WERI-Rb-1 (cell line): Measurements from ENCODE around the gene PRSS8.
"Not testable (repeated sequence)": the region's sequence is repeated elsewhere in the genome, so short reads cannot be mapped to it uniquely, and the experiment has no call there.

Experiments used
- DNase-seq: peaks from one replicate; pipeline ENCODE4 v3.0.0-alpha.2; 2020
- H3K27ac ChIP-seq: fragments of 250-450 bp; sonication (Bioruptor Pico); 2 replicates; pipeline ENCODE4 v1.5.1; 2020; ENCODE audit warnings: mild to moderate bottlenecking, moderate library complexity
- H3K27me3 ChIP-seq: fragments of 250-450 bp; sonication (Bioruptor Pico); 2 replicates; pipeline ENCODE4 v1.5.1; 2021; ENCODE audit warnings: mild to moderate bottlenecking, low read depth, moderate library complexity; ENCODE audit not compliant: insufficient read depth, severe bottlenecking
- H3K36me3 ChIP-seq: fragments of 250-450 bp; sonication (Bioruptor Pico); 2 replicates; pipeline ENCODE4 v1.5.1; 2020; ENCODE audit warnings: mild to moderate bottlenecking, moderate library complexity
- H3K4me3 ChIP-seq: 2 replicates; pipeline ENCODE4 v1.5.1; 2011; ENCODE audit warnings: low read depth, mild to moderate bottlenecking, control low read depth, low read length
- H3K9me3 ChIP-seq: fragments of 250-450 bp; sonication (Bioruptor Pico); 2 replicates; pipeline ENCODE4 v1.5.1; 2021; ENCODE audit warnings: mild to moderate bottlenecking, moderate library complexity; ENCODE audit not compliant: severe bottlenecking
- CTCF ChIP-seq: IDR thresholded peaks from 2 replicates; pipeline ENCODE4 v1.5.1; 2011; ENCODE audit warnings: low read depth, mild to moderate bottlenecking, control low read depth, inconsistent platforms, low read length

PRSS8 gene

GRCh38 chr16:31148281-31148728, 12.8 kb upstream of the PRSS8 start:
- DNase-seq: no peak
- Histone ChIP-seq H3K4me3 (no peak overlapping the region), H3K27ac (no peak overlapping the region), H3K36me3 (no peaks in the 10 kb centered on the region), H3K9me3 (no peaks in the 10 kb centered on the region), H3K27me3 (no peaks in the 10 kb centered on the region)
- TF ChIP-seq CTCF: no peak

- no peak overlapping the region for H3K27ac ChIP-seq
- no peaks in the 10 kb centered on the region for H3K27me3 ChIP-seq
- no peak for DNase-seq
- H3K36me3 ChIP-seq: no peaks in the 10 kb centered on the region
- no peak for TF ChIP-seq CTCF
- H3K9me3 ChIP-seq: no peaks in the 10 kb centered on the region
- H3K4me3 ChIP-seq: no peak overlapping the region
Measured at GRCh38 chr16:31147574-31147973, 12.0 kb upstream of the PRSS8 start.

GRCh38 chr16:31145398-31145990, 10.0 kb upstream of the PRSS8 start:
- Histone ChIP-seq H3K27ac (no peak overlapping the region), H3K27me3 (no peaks in the 10 kb centered on the region), H3K36me3 (no peaks in the 10 kb centered on the region), H3K9me3 (no peaks in the 10 kb centered on the region), H3K4me3 (no peak overlapping the region)
- DNase-seq: no peak
- no peak for TF ChIP-seq CTCF

- H3K9me3 ChIP-seq, H3K27me3 ChIP-seq, H3K36me3 ChIP-seq, H3K4me3 ChIP-seq, H3K27ac ChIP-seq: not testable (repeated sequence)
- DNase-seq: peak; percentile 26
Measured at GRCh38 chr16:31144418-31144817, 8.9 kb upstream of the PRSS8 start.

GRCh38 chr16:31143694-31144148, 8.2 kb upstream of the PRSS8 start:
- H3K27me3 ChIP-seq: no peaks in the 10 kb centered on the region
- no peak overlapping the region for H3K4me3 ChIP-seq
- TF ChIP-seq CTCF: peak; percentile 25; the same call in 1 of the 2 replicates
- DNase-seq: no peak
- no peak overlapping the region for H3K27ac ChIP-seq
- no peaks in the 10 kb centered on the region for H3K36me3 ChIP-seq
- H3K9me3 ChIP-seq: no peaks in the 10 kb centered on the region

GRCh38 chr16:31143011-31143693, 7.6 kb upstream of the PRSS8 start:
- H3K27me3 ChIP-seq: no peaks in the 10 kb centered on the region
- DNase-seq: no peak
- H3K27ac ChIP-seq: no peak overlapping the region; the same call in 1 of the 2 replicates
- TF ChIP-seq CTCF: no peak
- H3K9me3 ChIP-seq: no peaks in the 10 kb centered on the region
- H3K4me3 ChIP-seq: no peak overlapping the region
- H3K36me3 ChIP-seq: no peaks in the 10 kb centered on the region
